Uterus (tissue), 4 donors: Measurements from ENCODE around the gene PHYHIPL. TPM values are rescaled to one million over a fixed set of nuclear protein-coding genes. Genes with fewer than 3 reads are reported as not detected.

Experiments
- DNase-seq, 2 donors: peaks; one replicate each; pipeline ENCODE4 v3.0.0-alpha.2; 2019 to 2020
- H3K27ac ChIP-seq, 2 donors: fragments of 200-600 bp; sonication (generic); 1 replicate in 1 of 2; 2 replicates in 1 of 2; pipeline ENCODE4 v1.5.1; 2016 to 2018
- H3K27me3 ChIP-seq, 2 donors: fragments of 200-600 bp; sonication (generic); one replicate each; pipeline ENCODE4 v1.5.1; 2018 to 2019; ENCODE audit warnings: control low read depth in 1 of 2
- H3K36me3 ChIP-seq, 2 donors: fragments of 200-600 bp; sonication (generic); one replicate each; pipeline ENCODE4 v1.5.1; 2019; ENCODE audit warnings: control low read depth in 1 of 2
- H3K4me1 ChIP-seq, 2 donors: fragments of 200-600 bp; sonication (generic); one replicate each; pipeline ENCODE4 v1.5.1; 2018 to 2019; ENCODE audit warnings: control low read depth in 1 of 2
- H3K4me3 ChIP-seq, 2 donors: fragments of 200-600 bp; sonication (generic); 1 replicate in 1 of 2; 2 replicates in 1 of 2; pipeline ENCODE4 v1.5.1; 2018 to 2019; ENCODE audit warnings: mild to moderate bottlenecking in 1 of 2
- H3K9me3 ChIP-seq, 2 donors: fragments of 200-600 bp; sonication (generic); one replicate each; pipeline ENCODE4 v1.5.1; 2019; ENCODE audit warnings: control low read depth in 1 of 2
- CTCF ChIP-seq, 4 experiments: fragments of 200-600 bp in 2 of 4; fragments of 450-650 bp in 2 of 4; sonication (generic) in 2 of 4; IDR thresholded peaks; one replicate each; pipeline ENCODE4 v1.5.1; 2016 to 2019; ENCODE audit warnings: antibody characterized with exemption in 4 of 4, mild to moderate bottlenecking in 2 of 4, moderate library complexity in 1 of 4
- POLR2A ChIP-seq, 2 donors: fragments of 450-650 bp; IDR thresholded peaks; one replicate each; pipeline ENCODE4 v1.6.1; 2016; ENCODE audit warnings: antibody characterized with exemption in 2 of 2, mild to moderate bottlenecking in 1 of 2, moderate library complexity in 1 of 2
- intact Hi-C: fragments of 100-400 bp; cut with DNase I; formaldehyde crosslinking; loops from one replicate; pipeline ENCODE4 v1.15.1; 2023; ENCODE audit warnings: low total_unique reads
- total RNA-seq, 4 donors: library from RNA; depleted of rRNA in 3 of 4; stranded (reverse); fragments of >200 nt in 3 of 4; gene quantifications; one replicate each; pipeline versions ENCODE4 v1.1.0 to v1.2.4, GENCODE V29; 2014 to 2023
- donor health status: DM: yes; HTN: yes; CAD: no.

Gene PHYHIPL
- total RNA-seq, 4 donors from 2014 or later = 0.12 to 0.83 TPM; not detected in 2

GRCh38 chr10:59240582-59241183 lies 64.2 kb downstream of the PHYHIPL start:
- intact Hi-C loops = loop anchor here (10.0 kb wide), 1 partner anchor 384 kb away; no protein-coding TSS in a partner anchor
- DNase-seq = no peak
- TF ChIP-seq POLR2A (IDR thresholded peaks at IDR 0.05) = no peak
- peak; percentile 65 to 78 (median 72) for TF ChIP-seq CTCF (IDR thresholded peaks at IDR 0.05)
- H3K9me3 ChIP-seq = no peaks in the 10 kb centered on the region
- no peaks in the 10 kb centered on the region for H3K36me3 ChIP-seq
- H3K27ac ChIP-seq = peak overlapping the region in 1 of 2 donors; percentile 37
- H3K4me1 ChIP-seq = no peaks in the 10 kb centered on the region
- no peaks in the 10 kb centered on the region for H3K27me3 ChIP-seq
- no peak overlapping the region for H3K4me3 ChIP-seq

- Histone ChIP-seq H3K4me1 (no peaks in the 10 kb centered on the region), H3K27me3 (no peaks in the 10 kb centered on the region), H3K27ac (no peak overlapping the region), H3K36me3 (no peaks in the 10 kb centered on the region), H3K4me3 (no peak overlapping the region), H3K9me3 (no peaks in the 10 kb centered on the region)
- no peak for DNase-seq
- no peak for TF ChIP-seq POLR2A (IDR thresholded peaks at IDR 0.05)
- no peak for TF ChIP-seq CTCF (IDR thresholded peaks at IDR 0.05)
- intact Hi-C loops = loop anchor here (10.0 kb wide), 1 partner anchor 383 kb away; no protein-coding TSS in a partner anchor
These were observed 65.6 kb downstream of the PHYHIPL start for GRCh38 chr10:59242057-59242456.

- Histone ChIP-seq H3K9me3 (no peaks in the 10 kb centered on the region), H3K4me1 (no peaks in the 10 kb centered on the region), H3K4me3 (no peak overlapping the region), H3K36me3 (no peaks in the 10 kb centered on the region), H3K27me3 (no peaks in the 10 kb centered on the region), H3K27ac (no peak overlapping the region)
- intact Hi-C loops = loop anchor here (10.0 kb wide), 1 partner anchor 382 kb away; no protein-coding TSS in a partner anchor
- no peak for DNase-seq
- TF ChIP-seq POLR2A (IDR thresholded peaks at IDR 0.05) (no peak), CTCF (IDR thresholded peaks at IDR 0.05) (no peak)
These were observed 66.5 kb downstream of the PHYHIPL start for GRCh38 chr10:59242991-59243390.

- Histone ChIP-seq H3K27ac (no peak overlapping the region), H3K27me3 (no peaks in the 10 kb centered on the region), H3K4me1 (no peaks in the 10 kb centered on the region), H3K4me3 (no peak overlapping the region), H3K36me3 (no peaks in the 10 kb centered on the region), H3K9me3 (no peaks in the 10 kb centered on the region)
- no peak for TF ChIP-seq POLR2A (IDR thresholded peaks at IDR 0.05)
- no peak for TF ChIP-seq CTCF (IDR thresholded peaks at IDR 0.05)
- no peak for DNase-seq
- intact Hi-C loops = loop anchor here (10.0 kb wide), 1 partner anchor 381 kb away; no protein-coding TSS in a partner anchor
These were observed 67.3 kb downstream of the PHYHIPL start for GRCh38 chr10:59243611-59244195.

- Histone ChIP-seq H3K27ac (no peak overlapping the region), H3K9me3 (no peaks in the 10 kb centered on the region), H3K4me3 (no peak overlapping the region), H3K4me1 (no peaks in the 10 kb centered on the region), H3K36me3 (no peaks in the 10 kb centered on the region), H3K27me3 (no peaks in the 10 kb centered on the region)
- DNase-seq = no peak
- intact Hi-C loops = loop anchor here (10.0 kb wide), 1 partner anchor 380 kb away; no protein-coding TSS in a partner anchor
- no peak for TF ChIP-seq POLR2A (IDR thresholded peaks at IDR 0.05)
- TF ChIP-seq CTCF (IDR thresholded peaks at IDR 0.05) = no peak
These were observed 68.4 kb downstream of the PHYHIPL start for GRCh38 chr10:59244871-59245270.
